ENCODE measurements around the gene PREX1. TPM values are rescaled to one million over a fixed set of nuclear protein-coding genes. Genes with fewer than 3 reads are reported as not detected.

Gene PREX1
- total RNA-seq, 1 experiment from 2014 or later = 20.0 TPM

GRCh38 chr20:48846516-48847492 lies 19.0 kb upstream of the PREX1 start:
- intact Hi-C loops (cut with micrococcal nuclease; ENCODE audit: unreplicated experiment) = no loop called here
- Histone ChIP-seq H3K4me1 (ENCODE audit: control insufficient read depth, insufficient read depth, low read length) (peaks cover 44% of the 10 kb centered on the region), H3K4me3 (ENCODE audit: low read depth in 2 of 2, low read length in 2 of 2) (no peak overlapping the region), H3K27ac (ENCODE audit: low read length) (peak overlapping the region; percentile 58), H3K9me3 (ENCODE audit: control insufficient read depth, insufficient read depth, low read depth, low read length) (no peaks in the 10 kb centered on the region), H3K27me3 (ENCODE audit: control insufficient read depth, insufficient read depth, low read length) (no peaks in the 10 kb centered on the region), H3K36me3 (ENCODE audit: control insufficient read depth, insufficient read depth, low read length) (no peaks in the 10 kb centered on the region)
- in situ Hi-C loops (cut with HindIII; ENCODE audit: low pct_unique_long_range_greater_than_20kb, low sequenced_read_pairs) = no loop called here
- no TSS peak for BruUV-seq (replicated peaks)
- ATAC-seq = peak; percentile 86
- TF ChIP-seq CTCF (IDR thresholded peaks at IDR 0.05) = no peak
- no peak for TF ChIP-seq POLR2AphosphoS5 (IDR thresholded peaks at IDR 0.05; ENCODE audit: low read depth, low read length)
- no peak; the same call in 1 of the 2 replicates for TF ChIP-seq TCF7L2 (IDR thresholded peaks at IDR 0.05; ENCODE audit: low read depth, low read length)
- TF ChIP-seq SIN3A (IDR thresholded peaks at IDR 0.05; ENCODE audit: borderline replicate concordance, insufficient read depth, low read depth, low read length) = no peak
- TF ChIP-seq REST (IDR thresholded peaks at IDR 0.05; ENCODE audit: insufficient read depth in 1 of 2, low read depth in 2 of 2, low read length in 1 of 2) = no peak
- no peak for DNase-seq (ENCODE audit: low read depth, low spot score)
- CTCF ChIA-PET = no interaction called here
- POLR2A ChIA-PET = interaction anchor here (0.8 kb wide), 1 partner anchor 1616 kb away, joined by 5 read pairs; no protein-coding TSS in a partner anchor

GRCh38 chr20:48845721-48846306 lies 18.0 kb upstream of the PREX1 start:
- ChIA-PET POLR2A (interaction anchor here (0.6 to 0.8 kb wide), 2 partner anchors 17 to 225 kb away, joined by 3 read pairs; no protein-coding TSS in a partner anchor), CTCF (interaction anchor here (0.6 to 0.7 kb wide), 2 partner anchors 37 to 826 kb away, joined by 3 to 5 read pairs; no protein-coding TSS in a partner anchor)
- Histone ChIP-seq H3K9me3 (ENCODE audit: control insufficient read depth, insufficient read depth, low read depth, low read length) (no peaks in the 10 kb centered on the region), H3K36me3 (ENCODE audit: control insufficient read depth, insufficient read depth, low read length) (no peaks in the 10 kb centered on the region), H3K27me3 (ENCODE audit: control insufficient read depth, insufficient read depth, low read length) (no peaks in the 10 kb centered on the region), H3K4me3 (ENCODE audit: low read depth in 2 of 2, low read length in 2 of 2) (no peak overlapping the region), H3K27ac (ENCODE audit: low read length) (no peak overlapping the region), H3K4me1 (ENCODE audit: control insufficient read depth, insufficient read depth, low read length) (peaks cover 51% of the 10 kb centered on the region)
- in situ Hi-C loops (cut with HindIII; ENCODE audit: low pct_unique_long_range_greater_than_20kb, low sequenced_read_pairs) (no loop called here), intact Hi-C loops (cut with micrococcal nuclease; ENCODE audit: unreplicated experiment) (no loop called here)
- no peak for ATAC-seq
- BruUV-seq (replicated peaks) = no TSS peak
- no peak for TF ChIP-seq SIN3A (IDR thresholded peaks at IDR 0.05; ENCODE audit: borderline replicate concordance, insufficient read depth, low read depth, low read length)
- no peak for TF ChIP-seq TCF7L2 (IDR thresholded peaks at IDR 0.05; ENCODE audit: low read depth, low read length)
- TF ChIP-seq REST (IDR thresholded peaks at IDR 0.05; ENCODE audit: insufficient read depth in 1 of 2, low read depth in 2 of 2, low read length in 1 of 2) = no peak
- no peak for TF ChIP-seq CTCF (IDR thresholded peaks at IDR 0.05)
- no peak for TF ChIP-seq POLR2AphosphoS5 (IDR thresholded peaks at IDR 0.05; ENCODE audit: low read depth, low read length)
- no peak for DNase-seq (ENCODE audit: low read depth, low spot score)

Measured in Panc1 (cell line).